Urothelium cell line (cell line): Measurements from ENCODE around the gene GALNT12.
A peak's percentile ranks its signal among the peaks of the same experiment; 100 is the strongest.

Source experiments
- DNase-seq: peaks from one replicate; pipeline ENCODE4 v3.0.0; 2011; ENCODE audit warnings: low spot score, mixed read lengths
- FAIRE-seq: peaks from 2 replicates; lab custom pipeline; 2011; peaks lifted over from hg19 to GRCh38; lab: Jason Lieb, UNC

GALNT12 gene

GRCh38 chr9:98830554-98830953 is 23.1 kb downstream of the GALNT12 start:
- FAIRE-seq (no peak), DNase-seq (no peak)

GRCh38 chr9:98831696-98832095 is 24.2 kb downstream of the GALNT12 start:
- DNase-seq (no peak), FAIRE-seq (no peak)

- FAIRE-seq (no peak), DNase-seq (no peak)
Measured at GRCh38 chr9:98832768-98833089, 25.3 kb downstream of the GALNT12 start.

- DNase-seq = no peak
- no peak for FAIRE-seq
Measured at GRCh38 chr9:98833090-98833956, 25.9 kb downstream of the GALNT12 start.

GRCh38 chr9:98834386-98834785 is 26.9 kb downstream of the GALNT12 start:
- FAIRE-seq (no peak), DNase-seq (no peak)

- FAIRE-seq = no peak
Measured at GRCh38 chr9:98836206-98836605, 28.7 kb downstream of the GALNT12 start.

GRCh38 chr9:98837516-98837915 is 30.0 kb downstream of the GALNT12 start:
- no peak for DNase-seq
- FAIRE-seq = no peak

More at GRCh38 chr9:98836206-98836605, 28.7 kb downstream of the GALNT12 start:
- DNase-seq = no peak

- DNase-seq (no peak), FAIRE-seq (no peak)
Measured at GRCh38 chr9:98838155-98838867, 30.8 kb downstream of the GALNT12 start.

GRCh38 chr9:98838868-98839565 is 31.5 kb downstream of the GALNT12 start:
- FAIRE-seq = no peak
- DNase-seq = no peak

- DNase-seq = no peak
Measured at GRCh38 chr9:98839724-98840123, 32.3 kb downstream of the GALNT12 start.

GRCh38 chr9:98842510-98842909 is 35.0 kb downstream of the GALNT12 start:
- FAIRE-seq = no peak

More at GRCh38 chr9:98839724-98840123, 32.3 kb downstream of the GALNT12 start:
- FAIRE-seq = no peak

GRCh38 chr9:98846081-98846480 is 38.6 kb downstream of the GALNT12 start:
- no peak for FAIRE-seq
- no peak for DNase-seq

More at GRCh38 chr9:98842510-98842909, 35.0 kb downstream of the GALNT12 start:
- no peak for DNase-seq

GRCh38 chr9:98846879-98847278 is 39.4 kb downstream of the GALNT12 start:
- no peak for DNase-seq
- FAIRE-seq = no peak

GRCh38 chr9:98848450-98849149 is 41.1 kb downstream of the GALNT12 start:
- FAIRE-seq (peak; percentile 71), DNase-seq (peak; percentile 91)

- DNase-seq (no peak), FAIRE-seq (no peak)
Measured at GRCh38 chr9:98849563-98849962, 42.1 kb downstream of the GALNT12 start.

- FAIRE-seq (no peak), DNase-seq (no peak)
Measured at GRCh38 chr9:98850851-98851729, 43.6 kb downstream of the GALNT12 start.

- FAIRE-seq (no peak), DNase-seq (no peak)
Measured at GRCh38 chr9:98851730-98852459, 44.4 kb downstream of the GALNT12 start.

- no peak for FAIRE-seq
- no peak for DNase-seq
Measured at GRCh38 chr9:98852460-98852734, 44.9 kb downstream of the GALNT12 start.

- FAIRE-seq (no peak), DNase-seq (no peak)
Measured at GRCh38 chr9:98852961-98853360, 45.5 kb downstream of the GALNT12 start.
